Transverse colon (tissue), 4 donors: Measurements from ENCODE around the gene AGAP1. TPM values are rescaled to one million over a fixed set of nuclear protein-coding genes. Genes with fewer than 3 reads are reported as not detected.

Experiments
- DNase-seq: peaks from one replicate; pipeline ENCODE4 v3.0.0-alpha.2; 2019
- H3K27ac ChIP-seq, 4 donors: fragments of 200-600 bp; sonication (generic); 2 replicates each; pipeline ENCODE4 v1.5.1; 2016 to 2018; ENCODE audit warnings: inconsistent platforms in 4 of 4
- H3K27me3 ChIP-seq: fragments of 200-600 bp; sonication (generic); 2 replicates; pipeline ENCODE4 v1.5.1; 2017; ENCODE audit warnings: inconsistent platforms
- H3K36me3 ChIP-seq, 4 donors: fragments of 200-600 bp; sonication (generic); 2 replicates each; pipeline ENCODE4 v1.5.1; 2017 to 2019; ENCODE audit warnings: inconsistent platforms in 4 of 4
- H3K4me1 ChIP-seq, 4 donors: fragments of 200-600 bp; sonication (generic); 2 replicates each; pipeline ENCODE4 v1.5.1; 2017 to 2020; ENCODE audit warnings: inconsistent platforms in 4 of 4
- H3K4me3 ChIP-seq, 4 donors: fragments of 200-600 bp; sonication (generic); 1 replicate in 1 of 4; 2 replicates in 3 of 4; pipeline versions ENCODE4 v1.5.1 to v1.6.1; 2017 to 2019; ENCODE audit warnings: inconsistent platforms in 4 of 4
- H3K9me3 ChIP-seq, 2 donors: fragments of 200-600 bp; sonication (generic); 2 replicates each; pipeline ENCODE4 v1.5.1; 2017 to 2019; ENCODE audit warnings: inconsistent platforms in 2 of 2
- CTCF ChIP-seq, 5 experiments: fragments of 200-600 bp in 3 of 5; fragments of 450-650 bp in 2 of 5; sonication (generic) in 3 of 5; IDR thresholded peaks; 1 replicate in 2 of 5; 2 replicates in 3 of 5; pipeline ENCODE4 v1.5.1; 2016 to 2017; ENCODE audit warnings: antibody characterized with exemption in 5 of 5, inconsistent platforms in 3 of 5, mild to moderate bottlenecking in 2 of 5, moderate library complexity in 1 of 5
- EP300 ChIP-seq: sonication (generic); formaldehyde crosslinking; IDR thresholded peaks from one replicate; pipeline ENCODE4 v1.6.1; 2017; ENCODE audit warnings: antibody characterized with exemption, low read depth
- POLR2A ChIP-seq: fragments of 450-650 bp; IDR thresholded peaks from one replicate; pipeline ENCODE4 v1.6.1; 2016; ENCODE audit warnings: antibody characterized with exemption, mild to moderate bottlenecking, moderate library complexity
- POLR2AphosphoS5 ChIP-seq, 3 donors: sonication (generic); formaldehyde crosslinking; IDR thresholded peaks; one replicate each; pipeline ENCODE4 v1.6.1; 2016; ENCODE audit warnings: antibody characterized with exemption in 3 of 3
- WGBS, 2 donors: methylation state at CpG; one replicate each; pipeline ENCODE4 v1.1.5; 2018; ENCODE audit warnings: low coverage in 1 of 2; 5-methylcytosine and 5-hydroxymethylcytosine counted together
- in situ Hi-C, 4 donors: fragments of 200-750 bp; cut with MboI; loops; one replicate each; pipeline versions ENCODE4 v1.15.0 to v1.15.1; 2017; ENCODE audit warnings: low sequenced_read_pairs in 3 of 4, low pct_ligation_motif_present in 1 of 4, low pct_unique_long_range_greater_than_20kb in 1 of 4
- intact Hi-C: fragments of 100-400 bp; cut with DNase I; formaldehyde crosslinking; loops from one replicate; pipeline ENCODE4 v1.15.1; 2023; ENCODE audit warnings: low total_unique reads
- total RNA-seq, 4 donors: library from RNA; depleted of rRNA; stranded (reverse); fragments of >200 nt; gene quantifications; one replicate each; pipeline ENCODE4 v1.1.0, GENCODE V29; 2016

Gene AGAP1
- total RNA-seq, 4 donors from 2014 or later, result 56.1 to 96.9 (median 71.2) TPM

GRCh38 chr2:235479604-235480003 lies 14.2 kb upstream of the AGAP1 start:
- H3K36me3 ChIP-seq, result no peaks in the 10 kb centered on the region
- DNase-seq, result no peak
- H3K9me3 ChIP-seq, result peaks cover 0 to 3% of the 10 kb centered on the region in 2 donors
- in situ Hi-C loops (loop anchor here in 1 of 4 donors (25.0 kb wide), 1 partner anchor 342 kb away; no protein-coding TSS in a partner anchor), intact Hi-C loops (no loop called here)
- no peak overlapping the region for H3K27ac ChIP-seq
- 88 to 90% methylated on average over 3 to 11 of the region's 11 CpGs for WGBS, 2 donors
- H3K27me3 ChIP-seq, result no peaks in the 10 kb centered on the region
- H3K4me1 ChIP-seq, result peaks cover 0 to 3% (median 0%) of the 10 kb centered on the region in 4 donors
- H3K4me3 ChIP-seq, result no peak overlapping the region
- TF ChIP-seq CTCF (IDR thresholded peaks at IDR 0.05) (no peak), POLR2A (no peak), POLR2AphosphoS5 (IDR thresholded peaks at IDR 0.05) (no peak), EP300 (no peak)

GRCh38 chr2:235480614-235481013 lies 13.2 kb upstream of the AGAP1 start:
- no peak for TF ChIP-seq POLR2AphosphoS5 (IDR thresholded peaks at IDR 0.05)
- no peak for TF ChIP-seq EP300
- no peak for TF ChIP-seq POLR2A
- TF ChIP-seq CTCF (IDR thresholded peaks at IDR 0.05), result no peak
- in situ Hi-C loops (loop anchor here in 1 of 4 donors (25.0 kb wide), 1 partner anchor 343 kb away; no protein-coding TSS in a partner anchor), intact Hi-C loops (no loop called here)
- Histone ChIP-seq H3K9me3 (no peaks in the 10 kb centered on the region), H3K4me3 (no peak overlapping the region), H3K27me3 (no peaks in the 10 kb centered on the region), H3K27ac (no peak overlapping the region), H3K36me3 (no peaks in the 10 kb centered on the region), H3K4me1 (peaks cover 0 to 3% (median 0%) of the 10 kb centered on the region in 4 donors)
- no peak for DNase-seq
- 79 to 82% methylated on average over 4 of the region's 4 CpGs for WGBS, 2 donors

GRCh38 chr2:235483313-235483712 lies 10.5 kb upstream of the AGAP1 start:
- no peak for DNase-seq
- TF ChIP-seq EP300 (no peak), POLR2A (no peak), CTCF (IDR thresholded peaks at IDR 0.05) (no peak), POLR2AphosphoS5 (IDR thresholded peaks at IDR 0.05) (no peak)
- in situ Hi-C loops (loop anchor here in 1 of 4 donors (25.0 kb wide), 1 partner anchor 346 kb away; no protein-coding TSS in a partner anchor), intact Hi-C loops (no loop called here)
- Histone ChIP-seq H3K27me3 (no peaks in the 10 kb centered on the region), H3K4me3 (no peak overlapping the region), H3K4me1 (peaks cover 0 to 3% (median 0%) of the 10 kb centered on the region in 4 donors), H3K36me3 (no peaks in the 10 kb centered on the region), H3K9me3 (no peaks in the 10 kb centered on the region), H3K27ac (no peak overlapping the region)
- WGBS, 2 donors, result 0 to 44% methylated on average over 1 to 4 of the region's 4 CpGs

GRCh38 chr2:235485362-235485761 lies 8.5 kb upstream of the AGAP1 start:
- DNase-seq, result no peak
- TF ChIP-seq POLR2A (no peak), POLR2AphosphoS5 (IDR thresholded peaks at IDR 0.05) (no peak), CTCF (IDR thresholded peaks at IDR 0.05) (no peak), EP300 (no peak)
- Histone ChIP-seq H3K4me3 (no peak overlapping the region), H3K27ac (no peak overlapping the region), H3K4me1 (no peaks in the 10 kb centered on the region), H3K9me3 (no peaks in the 10 kb centered on the region), H3K27me3 (no peaks in the 10 kb centered on the region), H3K36me3 (no peaks in the 10 kb centered on the region)
- intact Hi-C loops (no loop called here), in situ Hi-C loops (loop anchor here in 1 of 4 donors (25.0 kb wide), 1 partner anchor 348 kb away; no protein-coding TSS in a partner anchor)
- 90% methylated on average over 3 to 5 of the region's 5 CpGs for WGBS, 2 donors
